Prostate gland (tissue), 2 donors: Measurements from ENCODE around the gene ADGRL1. TPM values are rescaled to one million over a fixed set of nuclear protein-coding genes. Genes with fewer than 3 reads are reported as not detected.

Source experiments
- DNase-seq: peaks from one replicate; pipeline ENCODE4 v3.0.0-alpha.2; 2019; ENCODE audit warnings: low spot score
- H3K27ac ChIP-seq, 2 donors: fragments of 200-600 bp; sonication (generic); 2 replicates each; pipeline ENCODE4 v1.5.1; 2017 to 2019
- H3K27me3 ChIP-seq: fragments of 200-600 bp; sonication (generic); replicated peaks from 2 replicates; pipeline ENCODE4 v1.5.1; 2019; ENCODE audit not compliant: insufficient read depth
- H3K36me3 ChIP-seq, 2 donors: fragments of 200-600 bp; sonication (generic); 1 replicate in 1 of 2; 2 replicates in 1 of 2; pipeline versions ENCODE4 v1.5.1 to v1.8.1; 2017 to 2019
- H3K4me1 ChIP-seq: fragments of 200-600 bp; sonication (generic); replicated peaks from 2 replicates; pipeline ENCODE4 v1.5.1; 2019
- H3K4me3 ChIP-seq, 2 donors: fragments of 200-600 bp; sonication (generic); 2 replicates each; pipeline ENCODE4 v1.5.1; 2017 to 2019
- H3K9me3 ChIP-seq: fragments of 200-600 bp; sonication (generic); 2 replicates; pipeline ENCODE4 v1.5.1; 2017
- CTCF ChIP-seq, 4 experiments: fragments of 200-600 bp in 2 of 4; fragments of 450-650 bp in 2 of 4; sonication (generic) in 2 of 4; IDR thresholded peaks; 1 replicate in 3 of 4; 2 replicates in 1 of 4; pipeline ENCODE4 v1.5.1; 2016 to 2019; ENCODE audit warnings: antibody characterized with exemption in 4 of 4, mild to moderate bottlenecking in 2 of 4, moderate library complexity in 2 of 4
- POLR2A ChIP-seq: fragments of 450-650 bp; IDR thresholded peaks from one replicate; pipeline ENCODE4 v1.6.1; 2016; ENCODE audit warnings: antibody characterized with exemption, mild to moderate bottlenecking
- POLR2AphosphoS5 ChIP-seq: sonication (generic); formaldehyde crosslinking; IDR thresholded peaks from one replicate; pipeline ENCODE4 v1.6.1; 2017; ENCODE audit warnings: antibody characterized with exemption
- WGBS: methylation state at CpG from one replicate; pipeline ENCODE4 v1.1.5; 2018; 5-methylcytosine and 5-hydroxymethylcytosine counted together
- intact Hi-C: fragments of 100-400 bp; cut with DNase I; formaldehyde crosslinking; loops from one replicate; pipeline ENCODE4 v1.14.2; 2022
- total RNA-seq, 2 donors: library from RNA; depleted of rRNA; stranded (reverse); fragments of >200 nt; gene quantifications; one replicate each; pipeline ENCODE4 v1.1.0, GENCODE V29; 2016

The ADGRL1 gene
- total RNA-seq, 2 donors from 2014 or later = 13.0 to 44.1 TPM

DNA sequence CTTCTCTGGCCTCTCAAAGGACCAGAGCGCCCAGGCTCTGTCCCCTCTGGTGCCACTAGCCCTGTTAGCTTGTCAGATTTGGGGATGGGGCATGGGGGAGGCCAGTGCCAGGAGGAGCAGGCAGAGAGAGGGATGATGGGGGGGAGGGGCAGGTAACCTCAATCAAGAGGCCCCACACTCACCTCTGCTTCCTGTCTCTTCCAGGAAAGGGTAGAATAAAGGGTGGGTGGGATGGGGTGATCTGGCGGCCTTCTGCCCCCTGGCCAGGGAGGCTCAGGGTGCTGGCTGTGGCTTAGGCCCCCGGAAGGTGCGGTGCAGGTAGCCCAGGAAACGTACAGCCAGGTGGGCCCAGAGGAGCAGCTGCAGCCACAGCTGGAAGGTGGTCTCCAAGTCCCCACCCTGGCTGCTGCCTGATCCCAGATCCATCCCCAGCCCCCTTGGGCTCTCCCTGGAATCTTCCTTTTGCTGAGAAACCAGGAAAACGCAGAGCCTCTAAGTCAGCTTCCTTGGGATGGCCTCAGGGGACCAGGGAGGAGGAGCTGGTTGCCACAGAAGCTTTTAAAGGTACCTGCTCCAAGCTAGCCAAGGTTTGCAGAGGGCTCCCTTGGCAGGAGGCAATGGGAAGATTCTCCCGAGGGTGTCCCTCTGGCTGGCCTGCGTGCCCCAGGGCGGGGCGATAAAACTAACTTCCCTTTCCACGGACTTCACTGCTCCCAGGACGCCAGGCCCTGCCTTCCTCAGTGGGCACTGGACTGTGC is 93.7 kb downstream of the ADGRL1 start:
- no peak overlapping the region for H3K4me3 ChIP-seq
- intact Hi-C loops = no loop called here
- H3K4me1 ChIP-seq = peaks cover 8% of the 10 kb centered on the region
- H3K9me3 ChIP-seq = no peaks in the 10 kb centered on the region
- WGBS = 60% methylated on average over 12 of the region's 12 CpGs
- H3K36me3 ChIP-seq = no peaks in the 10 kb centered on the region
- H3K27me3 ChIP-seq = no peaks in the 10 kb centered on the region
- no peak for DNase-seq
- peak overlapping the region; percentile 60 to 68 for H3K27ac ChIP-seq
- TF ChIP-seq POLR2A = no peak
- TF ChIP-seq CTCF (IDR thresholded peaks at IDR 0.05) = no peak
- no peak for TF ChIP-seq POLR2AphosphoS5

GRCh38 chr19:14111486-14111885 is 94.5 kb downstream of the ADGRL1 start:
- no peak for DNase-seq
- Histone ChIP-seq H3K4me3 (no peak overlapping the region), H3K9me3 (no peaks in the 10 kb centered on the region), H3K27ac (no peak overlapping the region), H3K4me1 (peaks cover 8% of the 10 kb centered on the region), H3K27me3 (no peaks in the 10 kb centered on the region), H3K36me3 (peaks cover 0 to 3% of the 10 kb centered on the region in 2 donors)
- 94% methylated on average over 1 of the region's 1 CpG for WGBS
- intact Hi-C loops = no loop called here
- TF ChIP-seq POLR2A (no peak), POLR2AphosphoS5 (no peak), CTCF (IDR thresholded peaks at IDR 0.05) (no peak)

- Histone ChIP-seq H3K27ac (no peak overlapping the region), H3K27me3 (no peaks in the 10 kb centered on the region), H3K4me3 (no peak overlapping the region), H3K4me1 (peaks cover 6% of the 10 kb centered on the region), H3K9me3 (no peaks in the 10 kb centered on the region), H3K36me3 (peaks cover 0 to 8% of the 10 kb centered on the region in 2 donors)
- no peak for DNase-seq
- no peak for TF ChIP-seq POLR2A
- no peak for TF ChIP-seq POLR2AphosphoS5
- no peak for TF ChIP-seq CTCF (IDR thresholded peaks at IDR 0.05)
- intact Hi-C loops = no loop called here
- 70% methylated on average over 2 of the region's 2 CpGs for WGBS
These were observed 95.3 kb downstream of the ADGRL1 start for GRCh38 chr19:14110650-14111049.

DNA sequence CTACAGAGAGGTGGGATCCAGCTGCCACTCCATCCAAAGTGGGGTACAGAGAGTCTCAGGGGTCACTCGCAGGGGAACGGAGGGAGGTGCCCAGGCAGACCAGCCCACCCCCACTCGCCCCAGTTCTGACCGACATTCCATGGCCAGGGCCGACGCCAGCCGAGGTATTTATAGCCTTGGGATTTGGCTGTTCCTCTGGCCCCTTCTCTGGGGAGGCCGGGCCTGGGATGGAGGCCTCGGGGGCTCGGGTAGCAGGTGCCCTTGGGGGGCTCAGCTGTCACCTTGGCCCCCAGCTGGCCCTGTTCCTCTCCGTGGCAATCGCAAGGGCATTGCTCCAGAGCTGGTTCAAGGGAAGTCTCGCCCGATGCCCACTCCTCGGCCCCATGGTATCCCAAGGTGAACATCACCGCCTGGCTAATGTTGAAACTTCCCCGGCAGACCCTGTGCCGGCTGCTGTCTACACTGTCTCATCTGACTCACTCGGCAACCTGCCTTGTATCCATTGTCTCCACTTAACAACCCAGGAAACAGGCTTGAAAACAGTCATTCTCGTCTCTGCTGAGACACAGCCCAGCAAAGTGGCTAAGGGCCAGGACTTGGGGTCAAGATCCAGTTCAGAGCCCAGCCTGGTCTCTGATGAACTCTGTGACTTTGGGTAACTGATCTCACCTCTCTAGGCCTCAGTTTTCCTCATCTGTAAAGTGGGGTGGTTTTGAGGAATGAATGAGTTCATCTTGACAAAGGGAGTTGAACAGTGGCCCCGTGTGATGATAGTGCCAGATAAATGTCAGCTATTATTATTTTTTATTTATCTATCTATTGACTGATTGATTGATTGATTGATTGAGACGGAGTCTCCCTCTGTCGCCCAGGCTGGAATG is 98.1 kb downstream of the ADGRL1 start:
- H3K4me1 ChIP-seq = peaks cover 4% of the 10 kb centered on the region
- no peak for TF ChIP-seq POLR2A
- no peak for TF ChIP-seq POLR2AphosphoS5
- TF ChIP-seq CTCF (IDR thresholded peaks at IDR 0.05) = no peak
- H3K27ac ChIP-seq = peak overlapping the region; percentile 24 to 47
- H3K27me3 ChIP-seq = no peaks in the 10 kb centered on the region
- H3K36me3 ChIP-seq = peaks cover 0 to 11% of the 10 kb centered on the region in 2 donors
- DNase-seq = no peak
- H3K4me3 ChIP-seq = no peak overlapping the region
- H3K9me3 ChIP-seq = no peaks in the 10 kb centered on the region
- WGBS = 60% methylated on average over 23 of the region's 23 CpGs
- intact Hi-C loops = no loop called here
